Activated CD4-positive, CD25-positive, alpha-beta regulatory T cell treated with anti-CD3 and anti-CD28 coated beads, Interleukin-2, amount 50 U/mL, for 16 hours (primary cell): ENCODE data around the gene SPSB4.
"Not testable (repeated sequence)": the region's sequence is repeated elsewhere in the genome, so short reads cannot be mapped to it uniquely, and the experiment has no call there.

Experiments used
- DNase-seq: peaks from one replicate; pipeline ENCODE4 v3.0.0-alpha.2; 2020; ENCODE audit warnings: low read depth, low spot score

SPSB4 gene

GRCh38 chr3:141114816-141115460 lies 63.8 kb downstream of the SPSB4 start:
- no peak for DNase-seq

DNA sequence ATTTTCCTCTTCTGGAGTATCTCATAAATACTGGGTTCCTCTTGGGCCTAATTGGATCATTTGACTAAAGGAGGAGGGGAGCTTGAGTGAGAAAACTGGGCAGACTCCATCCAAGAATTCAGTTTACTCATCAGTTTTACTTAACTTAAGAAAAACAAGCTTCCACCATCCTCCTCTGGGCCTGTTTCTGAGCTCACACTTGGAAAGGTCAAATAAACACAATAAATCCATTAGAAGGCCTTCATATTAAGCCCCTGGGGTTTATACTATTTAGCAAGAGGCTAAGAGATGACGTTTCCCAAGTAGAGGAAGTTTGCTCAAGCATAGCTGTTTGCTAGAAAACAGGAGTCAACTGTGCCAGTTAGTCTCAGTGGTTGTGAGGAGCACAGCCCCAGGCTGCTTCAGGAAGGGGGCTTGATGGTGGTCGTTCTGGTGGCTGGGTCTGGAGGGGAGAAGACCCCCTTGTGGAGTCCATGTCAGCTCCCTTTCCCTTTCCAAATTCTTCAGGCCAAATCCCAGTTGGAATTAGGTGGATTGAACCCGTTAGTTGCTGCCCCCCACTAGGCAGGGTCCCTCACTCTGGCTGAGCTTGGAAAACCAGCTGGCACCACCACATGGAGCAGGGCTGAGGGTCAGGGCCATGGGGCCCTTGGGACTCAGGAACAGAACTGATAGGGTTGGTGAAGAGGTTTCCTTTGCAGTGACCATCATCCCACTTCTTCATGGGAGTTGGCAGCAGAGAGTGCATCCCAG lies 64.8 kb downstream of the SPSB4 start:
- DNase-seq, result no peak

GRCh38 chr3:141116721-141117120 lies 65.6 kb downstream of the SPSB4 start:
- DNase-seq, result no peak

DNA sequence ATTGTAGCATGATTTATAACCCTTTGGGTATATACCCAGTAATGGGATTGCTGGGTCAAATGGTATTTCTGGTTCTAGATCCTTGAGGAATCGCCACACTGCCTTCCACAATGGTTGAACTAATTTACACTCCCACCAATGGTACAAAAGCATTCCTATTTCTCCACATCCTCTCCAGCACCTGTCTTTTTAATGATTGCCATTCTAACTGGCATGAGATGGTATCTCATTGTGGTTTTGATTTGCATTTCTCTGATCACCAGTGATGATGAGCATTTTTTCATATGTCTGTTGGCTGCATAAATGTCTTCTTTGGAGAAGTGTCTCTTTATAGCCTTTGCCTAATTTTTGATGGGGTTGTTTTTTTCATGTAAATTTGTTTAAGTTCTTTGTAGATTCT lies 66.8 kb downstream of the SPSB4 start:
- not testable (repeated sequence) for DNase-seq

- DNase-seq, result no peak
Measured at GRCh38 chr3:141122455-141123030, 71.4 kb downstream of the SPSB4 start.

GRCh38 chr3:141123677-141124410 lies 72.7 kb downstream of the SPSB4 start:
- DNase-seq, result no peak

DNA sequence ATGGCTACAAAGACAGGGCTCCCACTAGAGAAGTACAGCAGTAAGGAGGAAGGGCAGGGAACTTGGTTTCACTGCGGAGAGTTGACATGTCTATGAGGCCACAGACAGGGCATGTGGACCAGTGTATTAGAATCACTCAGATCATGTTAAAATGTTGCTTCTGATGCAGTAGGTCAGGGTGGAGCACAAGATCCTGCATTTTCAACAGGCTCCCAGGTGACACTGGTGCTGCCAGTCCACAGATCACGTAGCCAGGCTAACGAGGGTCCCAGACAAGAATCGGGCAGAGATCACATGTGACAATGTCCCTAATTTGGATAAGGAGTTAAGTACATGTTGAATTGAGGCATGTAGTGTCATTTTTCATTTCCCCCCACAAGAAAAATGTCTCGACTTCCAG lies 73.6 kb downstream of the SPSB4 start:
- DNase-seq, result no peak

GRCh38 chr3:141125351-141125750 lies 74.2 kb downstream of the SPSB4 start:
- no peak for DNase-seq

GRCh38 chr3:141126661-141127343 lies 75.7 kb downstream of the SPSB4 start:
- no peak for DNase-seq

- no peak for DNase-seq
Measured at GRCh38 chr3:141127344-141128125, 76.4 kb downstream of the SPSB4 start.

- no peak for DNase-seq
Measured at GRCh38 chr3:141128126-141128777, 77.1 kb downstream of the SPSB4 start.

GRCh38 chr3:141129049-141129448 lies 77.9 kb downstream of the SPSB4 start:
- no peak for DNase-seq

- no peak for DNase-seq
Measured at GRCh38 chr3:141129541-141130011, 78.4 kb downstream of the SPSB4 start.

GRCh38 chr3:141143517-141143916 lies 92.4 kb downstream of the SPSB4 start:
- no peak for DNase-seq

- no peak for DNase-seq
Measured at GRCh38 chr3:141146979-141147470, 95.9 kb downstream of the SPSB4 start.

- no peak for DNase-seq
Measured at GRCh38 chr3:141147657-141148056, 96.5 kb downstream of the SPSB4 start.

DNA sequence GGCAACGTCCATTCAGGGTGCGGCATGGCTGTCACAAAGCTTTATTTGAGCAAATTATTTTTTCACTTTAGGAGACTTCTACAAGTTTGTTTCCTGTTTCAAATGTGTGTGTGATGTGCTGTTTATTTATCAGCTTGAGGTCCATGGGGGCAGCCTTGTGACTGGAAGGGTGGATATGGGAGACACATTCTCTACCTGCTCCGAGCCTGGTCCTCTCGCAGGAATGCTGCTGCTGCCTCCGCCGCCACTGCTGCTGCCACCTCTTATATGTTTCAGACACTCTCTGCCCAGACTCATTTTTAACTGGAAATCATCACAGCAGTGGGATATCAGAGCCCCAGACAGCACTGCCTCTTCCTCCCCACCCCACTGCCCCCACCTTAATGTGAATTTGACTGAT lies 97.0 kb downstream of the SPSB4 start:
- DNase-seq, result no peak

- DNase-seq, result no peak
Measured at GRCh38 chr3:141148770-141149169, 97.6 kb downstream of the SPSB4 start.

GRCh38 chr3:141150081-141150830 lies 99.1 kb downstream of the SPSB4 start:
- no peak for DNase-seq
